Measurements from ENCODE around the gene SET. TPM values are rescaled to one million over a fixed set of nuclear protein-coding genes. Genes with fewer than 3 reads are reported as not detected.

SET gene
- total RNA-seq, 1 experiment from 2014 or later: 745 TPM

DNA sequence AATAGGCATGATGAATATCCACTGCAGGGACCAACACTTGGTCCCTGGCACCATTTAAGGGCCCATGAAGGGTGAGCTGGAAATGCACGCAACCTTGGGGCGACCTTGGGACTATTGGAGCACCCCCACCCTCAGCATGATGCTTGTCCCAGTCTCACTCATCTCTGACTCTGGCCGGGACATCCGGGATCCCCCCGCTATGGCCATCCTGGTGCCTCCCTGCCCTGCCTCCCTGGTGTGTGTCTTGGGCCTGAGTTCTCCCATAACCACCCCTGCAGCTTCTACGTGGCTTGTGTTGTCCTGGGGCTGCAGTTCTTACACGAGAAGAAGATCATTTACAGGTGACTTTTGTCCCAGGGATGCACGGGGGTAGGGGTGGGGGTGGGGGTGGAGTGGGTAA lies 29.0 kb downstream of the SET start:
- no peaks in the 10 kb centered on the region for H3K9me3 Mint-ChIP-seq (ENCODE audit: unreplicated experiment)
- no peak overlapping the region for H3K27ac Mint-ChIP-seq (ENCODE audit: unreplicated experiment)
- CTCF ChIA-PET: interaction anchor here (0.6 kb wide), 2 partner anchors 82 to 539 kb away, joined by 4 to 5 read pairs; no protein-coding TSS in a partner anchor

DNA sequence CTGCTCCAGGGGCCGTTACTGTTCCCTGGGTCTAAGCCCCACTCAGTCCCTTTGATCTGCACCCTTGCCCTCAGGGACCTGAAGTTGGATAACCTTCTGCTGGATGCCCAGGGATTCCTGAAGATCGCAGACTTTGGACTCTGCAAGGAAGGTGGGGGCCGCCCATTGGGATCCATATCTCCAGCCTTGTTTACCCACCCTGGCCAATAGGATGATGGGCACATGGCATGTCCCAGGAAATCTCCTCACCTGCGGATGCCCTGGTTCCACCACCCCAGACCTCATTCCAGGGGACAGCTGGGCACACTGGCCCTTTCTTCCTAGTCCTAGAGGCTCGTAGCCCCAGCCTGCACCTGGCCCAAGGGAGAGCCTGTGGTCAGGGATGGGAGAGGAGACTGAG lies 29.5 kb downstream of the SET start:
- Mint-ChIP-seq H3K27me3 (ENCODE audit: insufficient read depth, unreplicated experiment) (no peaks in the 10 kb centered on the region), H3K4me1 (ENCODE audit: low read depth, unreplicated experiment) (peaks cover 14% of the 10 kb centered on the region), H3K36me3 (ENCODE audit: insufficient read depth, unreplicated experiment) (peaks cover 19% of the 10 kb centered on the region), H3K9me3 (ENCODE audit: unreplicated experiment) (no peaks in the 10 kb centered on the region), H3K27ac (ENCODE audit: unreplicated experiment) (no peak overlapping the region), H3K4me3 (ENCODE audit: unreplicated experiment) (no peak overlapping the region)
- intact Hi-C loops (cut with micrococcal nuclease; ENCODE audit: unreplicated experiment): no loop called here
- H3K36me3 ChIP-seq (ENCODE audit: control insufficient read depth, insufficient read depth, low read length): no peaks in the 10 kb centered on the region
- ChIA-PET CTCF (interaction anchor here (0.6 kb wide), 2 partner anchors 53 to 538 kb away, joined by 5 read pairs; partner anchors contain the start of gene ZER1), POLR2A (no interaction called here)
- no TSS peak for BruUV-seq (replicated peaks)
- H3K9me3 ChIP-seq: no peaks in the 10 kb centered on the region
- no peak for TF ChIP-seq CTCF (IDR thresholded peaks at IDR 0.05; ENCODE audit: insufficient read depth in 1 of 2, low read depth in 1 of 2, low read length in 1 of 2, severe bottlenecking in 1 of 2, unreplicated experiment in 1 of 2)
- H3K4me1 ChIP-seq: peaks cover 8% of the 10 kb centered on the region; the same call in 1 of the 2 replicates
- peak; percentile 69 to 78 for DNase-seq
- no peaks in the 10 kb centered on the region for H3K27me3 ChIP-seq (replicated peaks; ENCODE audit: control insufficient read depth, insufficient read depth, low read length)
- no peak overlapping the region for H3K4me3 ChIP-seq (ENCODE audit: low read depth, low read length)

More for the DNA sequence above, 29.0 kb downstream of the SET start:
- no TSS peak for BruUV-seq (replicated peaks)
- Mint-ChIP-seq H3K27me3 (ENCODE audit: insufficient read depth, unreplicated experiment) (no peaks in the 10 kb centered on the region), H3K4me1 (ENCODE audit: low read depth, unreplicated experiment) (peaks cover 13% of the 10 kb centered on the region), H3K4me3 (ENCODE audit: unreplicated experiment) (no peak overlapping the region), H3K36me3 (ENCODE audit: insufficient read depth, unreplicated experiment) (peaks cover 15% of the 10 kb centered on the region)
- Histone ChIP-seq H3K4me1 (peaks cover 8% of the 10 kb centered on the region; the same call in 1 of the 2 replicates), H3K9me3 (no peaks in the 10 kb centered on the region), H3K36me3 (ENCODE audit: control insufficient read depth, insufficient read depth, low read length) (no peaks in the 10 kb centered on the region), H3K27me3 (replicated peaks; ENCODE audit: control insufficient read depth, insufficient read depth, low read length) (no peaks in the 10 kb centered on the region), H3K4me3 (ENCODE audit: low read depth, low read length) (no peak overlapping the region)
- TF ChIP-seq CTCF (IDR thresholded peaks at IDR 0.05; ENCODE audit: insufficient read depth in 1 of 2, low read depth in 1 of 2, low read length in 1 of 2, severe bottlenecking in 1 of 2, unreplicated experiment in 1 of 2): no peak
- POLR2A ChIA-PET: interaction anchor here (0.6 kb wide), 1 partner anchor 310 kb away, joined by 3 read pairs; the partner anchor contains the start of gene SH3GLB2
- intact Hi-C loops (cut with micrococcal nuclease; ENCODE audit: unreplicated experiment): no loop called here
- no peak for DNase-seq

GRCh38 chr9:128719919-128720605 lies 31.0 kb downstream of the SET start:
- H3K27ac Mint-ChIP-seq (ENCODE audit: unreplicated experiment): no peak overlapping the region
- no peaks in the 10 kb centered on the region for H3K9me3 Mint-ChIP-seq (ENCODE audit: unreplicated experiment)
- no peak overlapping the region for H3K4me3 ChIP-seq (ENCODE audit: low read depth, low read length)
- H3K9me3 ChIP-seq: no peaks in the 10 kb centered on the region
- ChIA-PET CTCF (no interaction called here), POLR2A (no interaction called here)
- no peaks in the 10 kb centered on the region for H3K27me3 ChIP-seq (replicated peaks; ENCODE audit: control insufficient read depth, insufficient read depth, low read length)
- no TSS peak for BruUV-seq (replicated peaks)
- H3K4me1 ChIP-seq: peaks cover 8% of the 10 kb centered on the region; the same call in 1 of the 2 replicates
- peaks cover 19% of the 10 kb centered on the region for H3K4me1 Mint-ChIP-seq (ENCODE audit: low read depth, unreplicated experiment)
- intact Hi-C loops (cut with micrococcal nuclease; ENCODE audit: unreplicated experiment): no loop called here
- H3K27me3 Mint-ChIP-seq (ENCODE audit: insufficient read depth, unreplicated experiment): no peaks in the 10 kb centered on the region
- TF ChIP-seq CTCF (IDR thresholded peaks at IDR 0.05; ENCODE audit: insufficient read depth in 1 of 2, low read depth in 1 of 2, low read length in 1 of 2, severe bottlenecking in 1 of 2, unreplicated experiment in 1 of 2): no peak
- H3K36me3 ChIP-seq (ENCODE audit: control insufficient read depth, insufficient read depth, low read length): no peaks in the 10 kb centered on the region
- H3K36me3 Mint-ChIP-seq (ENCODE audit: insufficient read depth, unreplicated experiment): peaks cover 32% of the 10 kb centered on the region
- no peak overlapping the region for H3K4me3 Mint-ChIP-seq (ENCODE audit: unreplicated experiment)
- no peak for DNase-seq

Data from Caco-2 (cell line).